ENCODE measurements around the gene AGAP1.

Gene AGAP1

DNA sequence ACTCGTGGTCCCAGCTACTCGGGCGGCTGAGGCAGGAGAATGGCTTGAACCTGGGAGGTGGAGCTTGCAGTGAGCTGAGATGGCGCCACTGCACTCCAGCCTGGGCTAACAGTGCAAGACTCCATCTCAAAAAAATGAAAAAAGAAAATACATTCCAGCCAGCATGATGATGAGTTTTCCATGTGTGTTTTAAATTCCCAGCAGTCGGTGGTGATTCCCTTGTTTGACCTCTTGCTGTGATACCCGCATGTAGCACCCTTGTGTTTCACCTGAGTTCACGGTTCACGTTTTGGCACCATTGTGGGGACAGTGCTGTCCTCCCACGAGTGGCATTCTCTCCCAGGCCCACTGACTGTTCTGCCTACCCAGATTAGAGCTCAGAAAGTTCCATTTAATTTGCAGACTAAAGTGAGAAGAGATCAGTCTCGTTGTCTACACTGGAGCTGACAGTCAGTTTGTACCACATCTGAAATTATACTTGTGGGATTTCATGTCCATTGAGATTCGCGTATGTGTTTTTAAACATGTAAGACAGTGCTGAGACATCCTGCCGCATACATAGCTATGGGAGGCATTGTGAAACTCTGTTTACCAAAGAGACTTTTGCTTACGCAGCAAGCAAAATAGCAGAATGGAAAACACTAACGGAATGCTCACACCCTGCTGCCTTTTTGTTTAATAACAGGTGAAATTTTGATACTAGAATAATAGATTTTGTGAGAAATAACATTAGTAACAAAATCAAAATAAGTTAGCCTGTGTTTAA is 517.3 kb downstream of the AGAP1 start:
- TF ChIP-seq, protein P1, sequence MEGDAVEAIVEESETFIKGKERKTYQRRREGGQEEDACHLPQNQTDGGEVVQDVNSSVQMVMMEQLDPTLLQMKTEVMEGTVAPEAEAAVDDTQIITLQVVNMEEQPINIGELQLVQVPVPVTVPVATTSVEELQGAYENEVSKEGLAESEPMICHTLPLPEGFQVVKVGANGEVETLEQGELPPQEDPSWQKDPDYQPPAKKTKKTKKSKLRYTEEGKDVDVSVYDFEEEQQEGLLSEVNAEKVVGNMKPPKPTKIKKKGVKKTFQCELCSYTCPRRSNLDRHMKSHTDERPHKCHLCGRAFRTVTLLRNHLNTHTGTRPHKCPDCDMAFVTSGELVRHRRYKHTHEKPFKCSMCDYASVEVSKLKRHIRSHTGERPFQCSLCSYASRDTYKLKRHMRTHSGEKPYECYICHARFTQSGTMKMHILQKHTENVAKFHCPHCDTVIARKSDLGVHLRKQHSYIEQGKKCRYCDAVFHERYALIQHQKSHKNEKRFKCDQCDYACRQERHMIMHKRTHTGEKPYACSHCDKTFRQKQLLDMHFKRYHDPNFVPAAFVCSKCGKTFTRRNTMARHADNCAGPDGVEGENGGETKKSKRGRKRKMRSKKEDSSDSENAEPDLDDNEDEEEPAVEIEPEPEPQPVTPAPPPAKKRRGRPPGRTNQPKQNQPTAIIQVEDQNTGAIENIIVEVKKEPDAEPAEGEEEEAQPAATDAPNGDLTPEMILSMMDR (IDR thresholded peaks at IDR 0.05), result no peak
- no peak for DNase-seq (ENCODE audit: low spot score)
- no peak overlapping the region for H3K27ac ChIP-seq
- H3K4me3 ChIP-seq, result no peak overlapping the region

DNA sequence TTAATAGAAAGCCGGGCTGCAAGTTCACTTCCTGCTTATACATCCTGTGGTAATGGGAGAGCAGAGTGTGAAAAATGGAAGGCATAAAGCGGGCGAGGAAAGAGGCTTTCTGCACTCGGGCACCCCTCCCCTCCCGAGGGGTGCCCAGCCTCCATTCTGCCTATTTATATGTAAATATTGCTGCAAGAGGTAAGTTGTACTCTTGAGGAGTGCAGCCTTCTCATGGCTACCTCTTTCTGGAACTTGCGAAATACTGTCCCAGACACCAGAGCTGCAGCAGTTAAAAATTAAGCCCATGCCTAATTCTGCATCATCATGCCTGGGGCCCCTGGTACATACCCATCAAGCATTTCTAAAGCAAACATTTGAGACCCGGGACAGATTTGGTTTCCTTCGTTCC is 518.3 kb downstream of the AGAP1 start:
- H3K4me3 ChIP-seq, result no peak overlapping the region
- DNase-seq (ENCODE audit: low spot score), result no peak
- H3K27ac ChIP-seq, result no peak overlapping the region
- TF ChIP-seq, protein P1 (IDR thresholded peaks at IDR 0.05), result no peak

DNA sequence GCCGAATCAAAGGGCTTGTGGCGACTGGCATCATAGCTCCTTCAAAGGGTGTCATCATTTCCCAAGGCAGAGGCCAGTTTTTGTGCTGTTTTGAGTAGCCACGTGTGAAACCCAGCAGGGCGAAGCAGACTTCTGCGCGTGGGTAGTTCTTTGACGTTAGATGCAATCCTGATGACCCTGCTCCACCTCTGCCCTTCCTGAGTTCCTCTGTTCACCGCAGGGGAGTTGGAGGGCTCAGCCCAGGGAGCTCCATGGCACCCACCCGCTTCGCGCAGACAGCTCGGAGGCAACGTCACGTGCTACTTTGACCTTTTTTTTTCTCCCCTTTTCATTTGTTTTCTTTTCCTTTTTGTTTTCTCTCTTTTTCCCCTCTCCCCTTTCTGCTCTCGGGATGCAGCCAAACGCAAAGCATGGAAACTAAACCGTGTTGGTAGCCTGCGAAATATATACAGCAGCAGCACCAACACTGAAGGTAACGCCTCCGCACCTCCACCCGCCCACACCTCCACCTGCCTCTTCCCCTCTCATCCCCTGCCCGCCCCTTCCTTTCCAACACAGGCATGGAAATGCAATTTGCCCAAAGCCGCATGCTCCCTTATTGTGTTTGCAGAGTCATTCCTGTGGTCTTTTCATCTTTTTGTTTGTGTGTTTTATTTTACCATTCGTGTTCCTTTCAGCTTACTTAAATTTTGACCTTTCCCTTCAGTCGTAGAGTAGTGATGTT is 520.7 kb downstream of the AGAP1 start:
- Histone ChIP-seq H3K27ac (no peak overlapping the region), H3K4me3 (no peak overlapping the region)
- TF ChIP-seq, protein P1 (IDR thresholded peaks at IDR 0.05), result no peak
- DNase-seq (ENCODE audit: low spot score), result no peak

DNA sequence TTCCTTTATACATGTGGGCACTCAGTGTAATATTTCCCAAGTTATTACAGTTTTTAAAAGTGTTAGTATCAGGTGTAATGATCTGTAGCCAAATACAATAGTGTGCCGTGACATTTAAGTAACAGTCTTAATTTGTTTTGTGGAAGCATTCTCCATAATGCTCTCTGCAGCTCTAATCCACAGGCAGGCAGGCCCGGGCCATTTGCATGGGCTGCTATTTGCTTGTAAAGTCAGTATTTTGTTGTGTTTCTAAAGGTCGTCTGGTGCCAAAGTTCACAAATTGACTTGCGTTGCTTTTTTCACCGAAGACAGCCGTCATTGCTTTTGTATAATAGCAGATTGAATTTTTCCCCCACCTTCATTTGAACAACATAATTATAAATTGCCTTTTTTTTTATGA is 521.3 kb downstream of the AGAP1 start:
- no peak for DNase-seq (ENCODE audit: low spot score)
- TF ChIP-seq, protein P1 (IDR thresholded peaks at IDR 0.05), result no peak
- no peak overlapping the region for H3K27ac ChIP-seq
- no peak overlapping the region for H3K4me3 ChIP-seq

DNA sequence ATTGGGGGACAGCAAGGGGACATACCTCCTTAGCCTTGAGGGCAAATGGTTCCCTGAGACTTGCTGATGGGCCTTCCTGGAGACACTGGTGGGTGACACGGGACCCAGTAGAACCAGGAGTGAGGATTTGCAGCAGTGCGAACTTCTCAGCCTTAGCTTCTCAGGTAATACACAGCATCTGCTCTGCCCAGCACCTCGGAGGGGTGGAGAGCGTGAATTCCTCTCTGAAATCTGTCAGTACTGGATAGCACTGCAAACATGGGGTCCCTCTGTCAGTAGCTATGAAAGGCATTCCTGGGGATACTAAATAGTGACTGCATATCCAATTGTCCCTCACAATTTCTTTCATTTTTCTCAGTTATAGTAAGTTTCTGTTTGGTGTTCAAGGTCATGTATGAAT is 522.7 kb downstream of the AGAP1 start:
- TF ChIP-seq, protein P1 (IDR thresholded peaks at IDR 0.05), result no peak
- H3K4me3 ChIP-seq, result no peak overlapping the region

DNA sequence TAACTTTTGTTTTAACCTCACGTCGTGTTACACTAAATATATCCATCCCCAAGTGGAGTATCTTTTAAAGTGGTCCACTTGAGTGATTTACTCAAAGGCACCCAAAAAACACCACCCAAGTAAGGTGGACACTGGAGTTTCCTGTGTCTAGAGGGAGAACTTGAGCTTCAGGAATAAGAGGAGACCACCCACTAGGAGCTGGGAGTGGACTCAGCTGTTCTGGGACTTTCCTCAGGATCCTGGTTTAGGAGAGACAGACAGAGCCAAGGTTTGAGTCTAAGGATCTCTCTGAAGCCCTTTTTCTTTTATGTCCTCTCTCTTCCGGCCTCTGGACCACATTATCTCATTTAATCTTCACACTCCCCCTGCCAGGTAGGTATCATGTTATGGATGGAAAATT is 523.6 kb downstream of the AGAP1 start:
- DNase-seq (ENCODE audit: low spot score), result no peak
- TF ChIP-seq, protein P1 (IDR thresholded peaks at IDR 0.05), result no peak
- Histone ChIP-seq H3K27ac (no peak overlapping the region), H3K4me3 (no peak overlapping the region)

More for the DNA sequence above, 522.7 kb downstream of the AGAP1 start:
- no peak overlapping the region for H3K27ac ChIP-seq
- no peak for DNase-seq (ENCODE audit: low spot score)

DNA sequence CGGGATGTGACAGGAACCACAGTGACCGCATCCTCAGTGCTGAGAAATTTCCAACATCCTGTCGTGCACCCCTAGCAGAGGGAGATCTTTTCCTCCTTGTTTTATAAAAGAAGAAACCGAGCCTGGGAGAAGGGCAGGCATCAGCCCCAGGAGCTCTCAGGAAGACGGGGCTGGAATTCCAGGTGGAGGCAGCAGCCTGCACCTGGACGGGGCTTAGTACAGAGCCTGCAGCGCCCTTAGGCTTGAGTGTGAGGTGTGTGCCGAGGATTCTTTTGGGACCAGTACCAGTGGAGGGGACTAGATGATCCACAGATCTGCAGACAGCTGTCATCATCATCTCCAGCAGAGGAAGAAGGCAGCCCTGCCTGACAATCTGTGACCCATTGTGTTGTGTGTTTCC is 525.6 kb downstream of the AGAP1 start:
- Histone ChIP-seq H3K27ac (no peak overlapping the region), H3K4me3 (no peak overlapping the region)
- no peak for DNase-seq (ENCODE audit: low spot score)
- TF ChIP-seq, protein P1 (IDR thresholded peaks at IDR 0.05), result no peak
